B cell (primary cell): Measurements from ENCODE around the gene TAGLN3. TPM values are rescaled to one million over a fixed set of nuclear protein-coding genes. Genes with fewer than 3 reads are reported as not detected.

Experiments used
- ATAC-seq: fragments of 200-7000 bp; cut with Tn5 transposase; one replicate; pipeline ENCODE4 v1.10.0; 2021; ENCODE audit warnings: low read depth, mild to moderate bottlenecking, moderate number of reproducible peaks, moderate library complexity
- CTCF ChIA-PET: fragments of 350-600 bp; sonication (Branson Sonifier 250); formaldehyde crosslinking; loops from one replicate; lab custom pipeline; 2021; ENCODE audit warnings: antibody characterized with exemption, inconsistent platforms; lab: Charles Lee
- POLR2A ChIA-PET: fragments of 350-600 bp; sonication (Branson Sonifier 250); formaldehyde crosslinking; loops from one replicate; lab custom pipeline; 2021; ENCODE audit warnings: antibody characterized with exemption; lab: Charles Lee
- DNase-seq: peaks from one replicate; pipeline ENCODE4 v3.0.0; 2013
- H2AFZ ChIP-seq: 2 replicates; pipeline ENCODE4 v1.6.1; 2012; ENCODE audit warnings: mild to moderate bottlenecking, low read depth, low read length; ENCODE audit not compliant: insufficient read depth, poor library complexity, severe bottlenecking
- H3K27ac ChIP-seq, 2 donors: 1 replicate in 1 of 2; 2 replicates in 1 of 2; pipeline ENCODE4 v1.5.1; 2012 to 2013; ENCODE audit warnings: low read length in 2 of 2, mild to moderate bottlenecking in 2 of 2, moderate library complexity in 1 of 2
- H3K27me3 ChIP-seq, 4 experiments: fragments of 200-600 bp in 1 of 4; sonication (generic) in 1 of 4; replicated peaks in 1 of 4; 1 replicate in 2 of 4; 2 replicates in 2 of 4; pipeline versions ENCODE4 v1.6.1 to v1.7.0; 2013 to 2016; ENCODE audit warnings: low read length in 3 of 4, mild to moderate bottlenecking in 2 of 4, mixed read lengths in 1 of 4, moderate library complexity in 1 of 4; ENCODE audit not compliant: insufficient read depth in 4 of 4, control insufficient read depth in 3 of 4; ENCODE audit errors: control extremely low read depth in 1 of 4
- H3K36me3 ChIP-seq, 2 experiments: replicated peaks in 1 of 2; 1 replicate in 1 of 2; 2 replicates in 1 of 2; pipeline versions ENCODE4 v1.6.1 to v1.7.1; 2013; ENCODE audit warnings: low read length in 1 of 2; ENCODE audit not compliant: insufficient read depth in 2 of 2, control insufficient read depth in 1 of 2; ENCODE audit errors: control extremely low read depth in 1 of 2, extremely low read depth in 1 of 2
- H3K4me1 ChIP-seq, 2 donors: fragments of 200-600 bp in 1 of 2; sonication (generic) in 1 of 2; 1 replicate in 1 of 2; 2 replicates in 1 of 2; pipeline versions ENCODE4 v1.5.1 to v1.6.1; 2013 to 2017; ENCODE audit warnings: low read length in 2 of 2; ENCODE audit not compliant: control insufficient read depth in 2 of 2, insufficient read depth in 2 of 2
- H3K4me2 ChIP-seq: replicated peaks from 2 replicates; pipeline ENCODE3; 2012; ENCODE audit warnings: mild to moderate bottlenecking, low read depth, low read length; ENCODE audit not compliant: poor library complexity, severe bottlenecking
- H3K4me3 ChIP-seq, 5 experiments: fragments of 200-600 bp in 1 of 5; sonication (generic) in 1 of 5; 1 replicate in 3 of 5; 2 replicates in 2 of 5; pipeline versions ENCODE4 v1.5.1 to v1.7.0; 2011 to 2016; ENCODE audit warnings: low read length in 4 of 5, mild to moderate bottlenecking in 4 of 5, low read depth in 2 of 5, control low read depth in 1 of 5, moderate library complexity in 1 of 5; ENCODE audit not compliant: insufficient read depth in 1 of 5; ENCODE audit errors: control extremely low read depth in 1 of 5, extremely low read depth in 1 of 5
- H3K79me2 ChIP-seq: fragments of 200-600 bp; sonication (generic); one replicate; pipeline ENCODE4 v1.6.0; 2016; ENCODE audit warnings: low read length; ENCODE audit not compliant: control insufficient read depth, insufficient read depth
- H3K9ac ChIP-seq: fragments of 200-600 bp; sonication (generic); 2 replicates; pipeline ENCODE4 v1.6.1; 2017; ENCODE audit warnings: mild to moderate bottlenecking, low read length, moderate library complexity
- H3K9me3 ChIP-seq, 3 donors: one replicate each; pipeline versions ENCODE4 v1.6.1 to v1.7.1; 2013; ENCODE audit warnings: low read length in 2 of 3; ENCODE audit not compliant: control insufficient read depth in 2 of 3, insufficient read depth in 1 of 3; ENCODE audit errors: control extremely low read depth in 1 of 3
- H4K20me1 ChIP-seq: 2 replicates; pipeline ENCODE4 v1.6.0; 2012; ENCODE audit warnings: mild to moderate bottlenecking, low read length; ENCODE audit not compliant: insufficient read depth, control insufficient read depth, poor library complexity, severe bottlenecking
- H3K27ac Mint-ChIP-seq: one replicate; pipeline ENCODE4 v1.8.0; 2021; ENCODE audit warnings: mixed read lengths
- H3K27me3 Mint-ChIP-seq: one replicate; pipeline ENCODE4 v1.8.0; 2021; ENCODE audit warnings: mixed read lengths
- H3K4me1 Mint-ChIP-seq: one replicate; pipeline ENCODE4 v1.8.0; 2021; ENCODE audit warnings: mixed read lengths
- H3K4me3 Mint-ChIP-seq: one replicate; pipeline ENCODE4 v1.8.0; 2021; ENCODE audit warnings: mixed read lengths
- H3K9me3 Mint-ChIP-seq: one replicate; pipeline ENCODE4 v1.8.0; 2022; ENCODE audit warnings: mixed read lengths; ENCODE audit not compliant: insufficient read depth
- CTCF ChIP-seq: fragments of 200-600 bp; IDR thresholded peaks from one replicate; pipeline ENCODE4 v1.8.0; 2022; ENCODE audit warnings: antibody characterized with exemption, mild to moderate bottlenecking
- EZH2 ChIP-seq: IDR thresholded peaks from 2 replicates; pipeline ENCODE4 v1.6.1; 2012; ENCODE audit warnings: borderline replicate concordance, low read depth, mild to moderate bottlenecking, moderate library complexity, low read length; ENCODE audit not compliant: insufficient read depth, poor library complexity, severe bottlenecking
- WGBS: methylation state at CpG from one replicate; pipeline ENCODE4 v1.1.5; 2013; ENCODE audit warnings: missing lambda C conversion rate; ENCODE audit not compliant: insufficient coverage; 5-methylcytosine and 5-hydroxymethylcytosine counted together
- intact Hi-C: fragments of 100-400 bp; cut with micrococcal nuclease; formaldehyde crosslinking; loops from one replicate; pipeline ENCODE4 v1.10.0; 2022
- polyA plus RNA-seq: library from polyadenylated mRNA; depleted of rRNA; stranded (reverse); fragments of >200 nt; gene quantifications from 2 replicates; pipeline ENCODE4 v1.2.3, GENCODE V29; 2012
- total RNA-seq, 2 donors: library from RNA; stranded (reverse); fragments of 120-200 nt in 1 of 2; gene quantifications; 1 replicate in 1 of 2; 2 replicates in 1 of 2; pipeline versions ENCODE4 v1.2.3 to v1.2.4, GENCODE V29; 2013 to 2022

Gene TAGLN3
- total and polyA plus RNA-seq, 2 donors (not counting 1 experiment from before 2014, with no cell fraction given), result not detected

GRCh38 chr3:111951032-111951431 is 47.7 kb upstream of the TAGLN3 start:
- H3K9me3 Mint-ChIP-seq, result no peaks in the 10 kb centered on the region
- H2AFZ ChIP-seq, result no peak overlapping the region
- no peak for TF ChIP-seq EZH2
- TF ChIP-seq CTCF, result no peak
- ATAC-seq, result no peak
- no peak overlapping the region for H3K27ac ChIP-seq
- no CpG with 5 or more reads among the region's 2 CpGs for WGBS
- no peak for DNase-seq
- no peaks in the 10 kb centered on the region for H3K4me1 ChIP-seq
- no peaks in the 10 kb centered on the region for H3K27me3 ChIP-seq
- H3K27ac Mint-ChIP-seq, result no peak overlapping the region
- H3K36me3 ChIP-seq, result no peaks in the 10 kb centered on the region
- ChIA-PET CTCF (interaction anchor here (0.6 to 1.3 kb wide), 4 partner anchors 12 to 1197 kb away, joined by 3 to 5 read pairs (median 3); no protein-coding TSS in a partner anchor), POLR2A (no interaction called here)
- no peak overlapping the region for H3K4me2 ChIP-seq
- H4K20me1 ChIP-seq, result no peaks in the 10 kb centered on the region
- no peak overlapping the region for H3K4me3 ChIP-seq
- no peaks in the 10 kb centered on the region for H3K9me3 ChIP-seq
- no peaks in the 10 kb centered on the region for H3K27me3 Mint-ChIP-seq
- intact Hi-C loops, result no loop called here
- H3K4me1 Mint-ChIP-seq, result no peaks in the 10 kb centered on the region
- no peak overlapping the region for H3K4me3 Mint-ChIP-seq
- no peak overlapping the region for H3K9ac ChIP-seq
- H3K79me2 ChIP-seq, result no peaks in the 10 kb centered on the region

GRCh38 chr3:111952086-111952485 is 46.6 kb upstream of the TAGLN3 start:
- no peak overlapping the region for H2AFZ ChIP-seq
- H3K27me3 ChIP-seq, result no peaks in the 10 kb centered on the region
- H3K4me3 Mint-ChIP-seq, result no peak overlapping the region
- no peaks in the 10 kb centered on the region for H3K36me3 ChIP-seq
- H3K4me3 ChIP-seq, result no peak overlapping the region
- H3K9me3 Mint-ChIP-seq, result no peaks in the 10 kb centered on the region
- H3K27me3 Mint-ChIP-seq, result no peaks in the 10 kb centered on the region
- H3K4me2 ChIP-seq, result no peak overlapping the region
- H3K9me3 ChIP-seq, result no peaks in the 10 kb centered on the region
- CTCF ChIA-PET, result no interaction called here
- H3K79me2 ChIP-seq, result no peaks in the 10 kb centered on the region
- WGBS, result no CpG with 5 or more reads among the region's 5 CpGs
- no peaks in the 10 kb centered on the region for H3K4me1 ChIP-seq
- ATAC-seq (no peak), DNase-seq (no peak)
- H3K4me1 Mint-ChIP-seq, result no peaks in the 10 kb centered on the region
- no peak overlapping the region for H3K9ac ChIP-seq
- no peak for TF ChIP-seq CTCF
- TF ChIP-seq EZH2, result no peak
- no peaks in the 10 kb centered on the region for H4K20me1 ChIP-seq
- no peak overlapping the region for H3K27ac Mint-ChIP-seq
- no peak overlapping the region for H3K27ac ChIP-seq
- intact Hi-C loops, result no loop called here
- POLR2A ChIA-PET, result no interaction called here
